ENCODE measurements around the gene LGMN.

The LGMN gene

GRCh38 chr14:92657457-92658142, 90.8 kb downstream of the LGMN start:
- no peak for DNase-seq (ENCODE audit: low spot score)
- H3K27ac ChIP-seq, result peak overlapping the region in 1 of 2 donors; percentile 77
- no peak overlapping the region for H3K4me3 ChIP-seq
- TF ChIP-seq CTCF (IDR thresholded peaks at IDR 0.05), result no peak

GRCh38 chr14:92656306-92657081, 91.9 kb downstream of the LGMN start:
- no peak for TF ChIP-seq CTCF (IDR thresholded peaks at IDR 0.05)
- H3K27ac ChIP-seq, result peak overlapping the region; percentile 34 to 77
- DNase-seq (ENCODE audit: low spot score), result no peak
- peak overlapping the region; percentile 35 for H3K4me3 ChIP-seq

GRCh38 chr14:92655419-92656201, 92.8 kb downstream of the LGMN start:
- H3K27ac ChIP-seq, result peak overlapping the region; percentile 34 to 77
- no peak for TF ChIP-seq CTCF (IDR thresholded peaks at IDR 0.05)
- DNase-seq (ENCODE audit: low spot score), result no peak
- peak overlapping the region; percentile 40 for H3K4me3 ChIP-seq

- Histone ChIP-seq H3K4me3 (peak overlapping the region; percentile 13), H3K27ac (peak overlapping the region in 1 of 2 donors; percentile 34)
- TF ChIP-seq CTCF (IDR thresholded peaks at IDR 0.05), result no peak
- no peak for DNase-seq (ENCODE audit: low spot score)
These were observed 94.1 kb downstream of the LGMN start for GRCh38 chr14:92654239-92654901.

Data from coronary artery (tissue), 2 donors.